Right cardiac atrium (tissue), 5 donors: ENCODE results near the gene BAK1. TPM values are rescaled to one million over a fixed set of nuclear protein-coding genes. Genes with fewer than 3 reads are reported as not detected.
A peak's percentile ranks its signal among the peaks of the same experiment; 100 is the strongest.

Experiments
- ATAC-seq, 2 donors: fragments of 200-7000 bp; cut with Tn5 transposase; one replicate each; pipeline versions ENCODE4 v1.8.0 to v1.9.1; 2020; ENCODE audit warnings: moderate library complexity in 2 of 2, mild to moderate bottlenecking in 1 of 2
- DNase-seq, 3 donors: peaks; one replicate each; pipeline ENCODE4 v3.0.0-alpha.2; 2020
- H3K27ac ChIP-seq: one replicate; pipeline ENCODE4 v1.5.1; 2013; ENCODE audit warnings: mild to moderate bottlenecking, low read length, control low read depth, moderate library complexity
- H3K27me3 ChIP-seq: one replicate; pipeline ENCODE4 v1.6.1; 2013; ENCODE audit not compliant: control insufficient read depth, insufficient read depth
- H3K4me1 ChIP-seq: one replicate; pipeline ENCODE4 v1.6.1; 2013; ENCODE audit warnings: low read length; ENCODE audit not compliant: control insufficient read depth, insufficient read depth
- H3K4me3 ChIP-seq: one replicate; pipeline ENCODE4 v1.5.1; 2013; ENCODE audit warnings: low read length, control low read depth
- H3K9me3 ChIP-seq: one replicate; pipeline ENCODE4 v1.6.1; 2013; ENCODE audit warnings: low read length; ENCODE audit not compliant: control insufficient read depth
- WGBS: extraction: QIAGEN DNeasy Blood & Tissue Kit; methylation state at CpG from one replicate; pipeline ENCODE4 v1.1.7; 2013; 5-methylcytosine and 5-hydroxymethylcytosine counted together
- intact Hi-C, 4 donors: fragments of 100-400 bp; cut with DNase I; formaldehyde crosslinking; loops; one replicate each; pipeline versions ENCODE4 v1.11.0 to v1.14.0; 2022 to 2023
- polyA plus RNA-seq: library from polyadenylated mRNA; stranded (reverse); fragments of 200-250 nt; gene quantifications from one replicate; pipeline ENCODE4 v1.2.3, GENCODE V29; 2013
- total RNA-seq, 4 donors: library from RNA; stranded (reverse); fragmentation: NEBNext Ultra II Directional; extraction: Animal tissue kit (Norgen Biotek cat#: 25700); gene quantifications; one replicate each; pipeline ENCODE4 v1.2.1, GENCODE V29; 2021
- donor health status: healthy with polysubstance abuse.
- donor health status: DM: no; HTN: yes; CAD: no.
- donor health status: DM: no; HTN: no; CAD: no.
- donor health status: DM: no; HTN: yes; CAD: no; lungs with severe emphysema.
- donor health status: DM: yes; HTN: yes; CAD: no.

The BAK1 gene
- total and polyA plus RNA-seq, 5 donors: 14.6 to 17.8 (median 17.1) TPM

- DNase-seq: peak; percentile 50 to 80 (median 74)
These were observed 40.2 kb upstream of the BAK1 start for GRCh38 chr6:33620158-33620855.

GRCh38 chr6:33619166-33619840 is 39.2 kb upstream of the BAK1 start:
- peaks cover 4% of the 10 kb centered on the region for H3K4me1 ChIP-seq
- no peaks in the 10 kb centered on the region for H3K27me3 ChIP-seq

More at GRCh38 chr6:33620158-33620855, 40.2 kb upstream of the BAK1 start:
- peak; percentile 48 to 69 for ATAC-seq
- Histone ChIP-seq H3K4me3 (peak overlapping the region; percentile 94), H3K27ac (peak overlapping the region; percentile 80), H3K4me1 (peaks cover 4% of the 10 kb centered on the region), H3K9me3 (no peaks in the 10 kb centered on the region), H3K27me3 (no peaks in the 10 kb centered on the region)
- WGBS: 2% methylated on average over 29 of the region's 29 CpGs
- intact Hi-C loops: no loop called here

GRCh38 chr6:33616913-33617312 is 36.8 kb upstream of the BAK1 start:
- no peaks in the 10 kb centered on the region for H3K27me3 ChIP-seq
- H3K4me1 ChIP-seq: peaks cover 4% of the 10 kb centered on the region
- no peak overlapping the region for H3K4me3 ChIP-seq
- ATAC-seq (no peak), DNase-seq (no peak)
- intact Hi-C loops: no loop called here
- H3K9me3 ChIP-seq: no peaks in the 10 kb centered on the region
- H3K27ac ChIP-seq: no peak overlapping the region
- 84% methylated on average over 4 of the region's 4 CpGs for WGBS

More at GRCh38 chr6:33619166-33619840, 39.2 kb upstream of the BAK1 start:
- intact Hi-C loops: no loop called here
- Histone ChIP-seq H3K27ac (peak overlapping the region; percentile 43), H3K4me3 (no peak overlapping the region), H3K9me3 (no peaks in the 10 kb centered on the region)
- ATAC-seq: no peak
- DNase-seq: no peak
- whole genome bisulfite sequencing: 49% methylated on average over 5 of the region's 5 CpGs

- Histone ChIP-seq H3K27ac (no peak overlapping the region), H3K4me1 (peaks cover 7% of the 10 kb centered on the region), H3K4me3 (no peak overlapping the region), H3K9me3 (no peaks in the 10 kb centered on the region), H3K27me3 (no peaks in the 10 kb centered on the region)
- intact Hi-C loops: no loop called here
- no peak for ATAC-seq
- WGBS: 77% methylated on average over 2 of the region's 2 CpGs
- DNase-seq: no peak
These were observed 36.0 kb upstream of the BAK1 start for GRCh38 chr6:33616113-33616512.

DNA sequence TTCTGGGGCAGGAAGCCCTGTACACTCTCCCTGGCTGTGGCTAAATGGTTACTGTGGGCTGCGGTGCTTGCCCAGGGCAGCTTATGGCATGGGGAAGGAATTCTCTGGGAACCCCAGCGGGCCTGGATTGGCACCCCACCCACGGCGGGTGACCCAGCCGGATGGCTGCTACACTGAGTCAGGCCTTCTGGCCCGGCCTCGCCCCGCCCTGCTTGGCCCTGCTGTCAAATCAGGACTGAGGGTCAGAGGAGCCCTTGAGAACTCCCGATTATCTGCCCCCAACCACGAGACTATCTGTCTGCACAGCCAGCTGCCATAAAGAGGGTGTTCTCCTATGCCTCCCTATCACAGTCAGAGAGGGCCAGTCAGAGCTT is 33.7 kb upstream of the BAK1 start:
- H3K27ac ChIP-seq: peak overlapping the region; percentile 25
- intact Hi-C loops: no loop called here
- H3K4me3 ChIP-seq: no peak overlapping the region
- no peaks in the 10 kb centered on the region for H3K27me3 ChIP-seq
- DNase-seq: peak; percentile 66 to 79 (median 78)
- 48% methylated on average over 10 of the region's 10 CpGs for WGBS
- ATAC-seq: peak; percentile 40 to 64
- H3K4me1 ChIP-seq: peaks cover 10% of the 10 kb centered on the region
- no peaks in the 10 kb centered on the region for H3K9me3 ChIP-seq

GRCh38 chr6:33613146-33613794 is 33.2 kb upstream of the BAK1 start:
- Histone ChIP-seq H3K4me3 (no peak overlapping the region), H3K9me3 (no peaks in the 10 kb centered on the region), H3K27ac (peak overlapping the region; percentile 25), H3K4me1 (peaks cover 10% of the 10 kb centered on the region), H3K27me3 (no peaks in the 10 kb centered on the region)
- intact Hi-C loops: no loop called here
- no peak for ATAC-seq
- 75% methylated on average over 8 of the region's 8 CpGs for WGBS
- no peak for DNase-seq

GRCh38 chr6:33610779-33611732 is 31.0 kb upstream of the BAK1 start:
- intact Hi-C loops: no loop called here
- no peaks in the 10 kb centered on the region for H3K27me3 ChIP-seq
- DNase-seq: peak; percentile 64 to 72 (median 71)
- no peaks in the 10 kb centered on the region for H3K9me3 ChIP-seq
- ATAC-seq: peak; percentile 18 to 22
- WGBS: 75% methylated on average over 22 of the region's 22 CpGs
- peaks cover 10% of the 10 kb centered on the region for H3K4me1 ChIP-seq
- H3K4me3 ChIP-seq: no peak overlapping the region
- H3K27ac ChIP-seq: peak overlapping the region; percentile 68

GRCh38 chr6:33610067-33610466 is 30.0 kb upstream of the BAK1 start:
- Histone ChIP-seq H3K4me3 (no peak overlapping the region), H3K4me1 (peaks cover 10% of the 10 kb centered on the region), H3K27me3 (no peaks in the 10 kb centered on the region), H3K27ac (peak overlapping the region; percentile 68), H3K9me3 (no peaks in the 10 kb centered on the region)
- peak in 1 of 3 donors; percentile 39 for DNase-seq
- peak; percentile 44 to 85 for ATAC-seq
- 51% methylated on average over 4 of the region's 4 CpGs for WGBS
- intact Hi-C loops: no loop called here

GRCh38 chr6:33609528-33609927 is 29.5 kb upstream of the BAK1 start:
- peak; percentile 74 to 87 for ATAC-seq
- 18% methylated on average over 6 of the region's 6 CpGs for WGBS
- Histone ChIP-seq H3K4me1 (peaks cover 10% of the 10 kb centered on the region), H3K27ac (peak overlapping the region; percentile 68), H3K4me3 (no peak overlapping the region), H3K27me3 (no peaks in the 10 kb centered on the region), H3K9me3 (no peaks in the 10 kb centered on the region)
- intact Hi-C loops: no loop called here
- DNase-seq: peak; percentile 84 to 86 (median 85)

- ATAC-seq (no peak), DNase-seq (no peak)
- H3K27me3 ChIP-seq: no peaks in the 10 kb centered on the region
- H3K27ac ChIP-seq: no peak overlapping the region
- H3K4me3 ChIP-seq: no peak overlapping the region
- peaks cover 10% of the 10 kb centered on the region for H3K4me1 ChIP-seq
- intact Hi-C loops: no loop called here
- 61% methylated on average over 3 of the region's 3 CpGs for WGBS
- H3K9me3 ChIP-seq: no peaks in the 10 kb centered on the region
These were observed 28.9 kb upstream of the BAK1 start for GRCh38 chr6:33609019-33609418.
